ENCODE data around the gene UPF3B.
"Not testable (repeated sequence)": the region's sequence is repeated elsewhere in the genome, so short reads cannot be mapped to it uniquely, and the experiment has no call there.

UPF3B gene
- 19.9 to 20.4 reads per million in 2 donors for total RNA-seq

GRCh38 chrX:119852382-119853353, at the start of gene UPF3B:
Gene UPF3B (minus strand): TSS chrX:119852963. CDS start chrX:119852928, 35 bp downstream.
- peak; percentile 76 for DNase-seq

- no peak for DNase-seq
Measured at GRCh38 chrX:119900976-119901375, 48.2 kb upstream of the UPF3B start.

- no peak for DNase-seq
Measured at GRCh38 chrX:119899125-119899524, 46.4 kb upstream of the UPF3B start.

- DNase-seq: no peak
Measured at GRCh38 chrX:119895843-119896326, 43.1 kb upstream of the UPF3B start, which contains the start of gene AKAP14. Gene AKAP14 (plus strand): TSS chrX:119895893. CDS start chrX:119903224, 7,331 bp downstream.

- not testable (repeated sequence) for DNase-seq
Measured at GRCh38 chrX:119891961-119892692, 39.4 kb upstream of the UPF3B start.

GRCh38 chrX:119890626-119891025, 37.9 kb upstream of the UPF3B start:
- DNase-seq: peak; percentile 11

GRCh38 chrX:119887721-119888425, 35.1 kb upstream of the UPF3B start:
- peak; percentile 17 for DNase-seq

GRCh38 chrX:119885554-119886428, 33.0 kb upstream of the UPF3B start:
- no peak for DNase-seq

GRCh38 chrX:119880552-119881437, 28.0 kb upstream of the UPF3B start:
- no peak for DNase-seq

GRCh38 chrX:119880076-119880475, 27.3 kb upstream of the UPF3B start:
- no peak for DNase-seq

- DNase-seq: no peak
Measured at GRCh38 chrX:119878740-119879139, 26.0 kb upstream of the UPF3B start.

- peak; percentile 78 for DNase-seq
Measured at GRCh38 chrX:119871599-119872395, 19.0 kb upstream of the UPF3B start, which contains the start of the genes NDUFA1 and RNF113A. Gene NDUFA1 (plus strand): TSS chrX:119871832. CDS start chrX:119871912, 80 bp downstream. Gene RNF113A (minus strand): TSS chrX:119871733. CDS start chrX:119871613, 120 bp downstream.

- no peak for DNase-seq
Measured at GRCh38 chrX:119871245-119871598, 18.5 kb upstream of the UPF3B start.

- no peak for DNase-seq
Measured at GRCh38 chrX:119870626-119871131, 17.9 kb upstream of the UPF3B start.

GRCh38 chrX:119853444-119853843, 681 bp upstream of the UPF3B start:
- no peak for DNase-seq

- DNase-seq: no peak
Measured at GRCh38 chrX:119833905-119834304, 18.9 kb downstream of the UPF3B start.

- no peak for DNase-seq
Measured at GRCh38 chrX:119828446-119828845, 24.3 kb downstream of the UPF3B start.

GRCh38 chrX:119826399-119826959, 26.3 kb downstream of the UPF3B start:
- DNase-seq: no peak

- not testable (repeated sequence) for DNase-seq
Measured at GRCh38 chrX:119824221-119824620, 28.5 kb downstream of the UPF3B start.
